Panc1 (cell line): ENCODE data around the gene DERL2. TPM values are rescaled to one million over a fixed set of nuclear protein-coding genes. Genes with fewer than 3 reads are reported as not detected.

Source experiments
- ATAC-seq: fragments of 200-7000 bp; cut with Tn5 transposase; 2 replicates; pipeline ENCODE4 v1.9.1; 2020; ENCODE audit warnings: mild to moderate bottlenecking, moderate library complexity
- BruUV-seq: library from RNA; stranded (reverse); fragments of 400-500 nt; replicated peaks from 2 replicates; lab custom pipeline; 2021; lab: Mats Ljungman, UMichigan
- CTCF ChIA-PET: fragments of 300-600 bp; sonication (Branson Sonifier 250); formaldehyde crosslinking; loops from one replicate; lab custom pipeline; 2022; ENCODE audit warnings: antibody characterized with exemption; lab: Charles Lee
- POLR2A ChIA-PET: fragments of 300-600 bp; sonication (Branson Sonifier 250); formaldehyde crosslinking; loops from one replicate; lab custom pipeline; 2022; ENCODE audit warnings: antibody characterized with exemption; lab: Charles Lee
- DNase-seq: peaks from one replicate; pipeline ENCODE4 v3.0.0-alpha.2; 2010; ENCODE audit warnings: low read depth, low spot score
- H3K27ac ChIP-seq: 2 replicates; pipeline ENCODE4 v1.5.1; 2011; ENCODE audit warnings: mild to moderate bottlenecking, low read length, inconsistent platforms
- H3K27me3 ChIP-seq: fragments of 200-500 bp; sonication (Bioruptor generic); 2 replicates; pipeline ENCODE4 v1.6.0; 2014; ENCODE audit warnings: low read length, inconsistent platforms; ENCODE audit not compliant: control insufficient read depth, insufficient read depth
- H3K36me3 ChIP-seq: fragments of 200-500 bp; sonication (Bioruptor generic); 2 replicates; pipeline ENCODE4 v1.5.1; 2014; ENCODE audit warnings: inconsistent platforms, mild to moderate bottlenecking, low read length, moderate library complexity; ENCODE audit not compliant: control insufficient read depth, insufficient read depth
- H3K4me1 ChIP-seq: 2 replicates; pipeline ENCODE4 v1.5.1; 2011; ENCODE audit warnings: inconsistent platforms, mild to moderate bottlenecking, low read length, moderate library complexity; ENCODE audit not compliant: control insufficient read depth, insufficient read depth
- H3K4me3 ChIP-seq, 2 experiments: 2 replicates each; pipeline ENCODE4 v1.5.1; 2011 to 2012; ENCODE audit warnings: low read depth in 2 of 2, low read length in 2 of 2, mild to moderate bottlenecking in 2 of 2, inconsistent platforms in 1 of 2, moderate library complexity in 1 of 2
- H3K9me3 ChIP-seq: fragments of 200-500 bp; sonication (Bioruptor generic); 2 replicates; pipeline ENCODE4 v1.5.1; 2014; ENCODE audit warnings: low read depth, mild to moderate bottlenecking, inconsistent platforms, low read length, moderate library complexity; ENCODE audit not compliant: control insufficient read depth, insufficient read depth
- CTCF ChIP-seq: fragments of 450-650 bp; IDR thresholded peaks from 2 replicates; pipeline ENCODE4 v1.5.1; 2017; ENCODE audit warnings: mild to moderate bottlenecking
- POLR2AphosphoS5 ChIP-seq: IDR thresholded peaks from 2 replicates; pipeline ENCODE4 v1.6.1; 2012; ENCODE audit warnings: mild to moderate bottlenecking, low read depth, low read length, moderate library complexity
- REST ChIP-seq, 2 experiments: IDR thresholded peaks; 2 replicates each; pipeline ENCODE4 v1.6.1; 2011 to 2012; ENCODE audit warnings: low read depth in 2 of 2, control low read depth in 1 of 2, low read length in 1 of 2, mild to moderate bottlenecking in 1 of 2, moderate library complexity in 1 of 2; ENCODE audit not compliant: insufficient read depth in 1 of 2
- SIN3A ChIP-seq: IDR thresholded peaks from 2 replicates; pipeline ENCODE4 v1.6.1; 2012; ENCODE audit warnings: low read depth, mild to moderate bottlenecking, low read length, moderate library complexity, borderline replicate concordance; ENCODE audit not compliant: insufficient read depth
- TCF7L2 ChIP-seq: IDR thresholded peaks from 2 replicates; pipeline ENCODE4 v1.6.1; 2011; ENCODE audit warnings: mild to moderate bottlenecking, low read depth, low read length, inconsistent platforms
- in situ Hi-C: cut with HindIII; loops from 2 replicates; pipeline ENCODE4 v1.10.0; 2016; ENCODE audit warnings: low sequenced_read_pairs, low pct_unique_long_range_greater_than_20kb
- intact Hi-C: fragments of 100-400 bp; cut with micrococcal nuclease; formaldehyde crosslinking; loops from one replicate; pipeline ENCODE4 v1.10.0; 2022; ENCODE audit not compliant: unreplicated experiment
- total RNA-seq: library from RNA; stranded (reverse); gene quantifications from one replicate; pipeline ENCODE4 v1.2.1, GENCODE V29; 2021; ENCODE audit not compliant: unreplicated experiment

Gene DERL2
- total RNA-seq, 1 experiment from 2014 or later: 59.7 TPM

GRCh38 chr17:5506307-5506706 lies 20.3 kb upstream of the DERL2 start:
- ATAC-seq: no peak
- ChIA-PET POLR2A (no interaction called here), CTCF (no interaction called here)
- H3K9me3 ChIP-seq: no peaks in the 10 kb centered on the region
- no peak overlapping the region for H3K4me3 ChIP-seq
- H3K27ac ChIP-seq: no peak overlapping the region
- no peaks in the 10 kb centered on the region for H3K27me3 ChIP-seq
- no peaks in the 10 kb centered on the region for H3K4me1 ChIP-seq
- in situ Hi-C loops: no loop called here
- no TSS peak for BruUV-seq
- TF ChIP-seq SIN3A: no peak
- no peak for TF ChIP-seq TCF7L2
- no peak for TF ChIP-seq REST (IDR thresholded peaks at IDR 0.05; ENCODE audit: insufficient read depth in 1 of 2, low read depth in 2 of 2, low read length in 1 of 2)
- no peak for TF ChIP-seq POLR2AphosphoS5
- no peaks in the 10 kb centered on the region for H3K36me3 ChIP-seq
- DNase-seq: no peak
- intact Hi-C loops: no loop called here

- Histone ChIP-seq H3K27me3 (no peaks in the 10 kb centered on the region), H3K4me1 (no peaks in the 10 kb centered on the region), H3K36me3 (no peaks in the 10 kb centered on the region), H3K4me3 (no peak overlapping the region), H3K9me3 (no peaks in the 10 kb centered on the region), H3K27ac (no peak overlapping the region)
- TF ChIP-seq CTCF (no peak), POLR2AphosphoS5 (no peak), SIN3A (no peak), TCF7L2 (no peak), REST (IDR thresholded peaks at IDR 0.05; ENCODE audit: insufficient read depth in 1 of 2, low read depth in 2 of 2, low read length in 1 of 2) (no peak)
- POLR2A ChIA-PET: no interaction called here
- BruUV-seq: no TSS peak
- no peak for ATAC-seq
- intact Hi-C loops: no loop called here
- in situ Hi-C loops: no loop called here
- no peak for DNase-seq
- CTCF ChIA-PET: no interaction called here
Measured at GRCh38 chr17:5502552-5502951, 16.6 kb upstream of the DERL2 start.
